Mesodermal cell (in vitro differentiated cells): Measurements from ENCODE around the gene ATP11A.
"Not testable (repeated sequence)": the region's sequence is repeated elsewhere in the genome, so short reads cannot be mapped to it uniquely, and the experiment has no call there.

Experiments
- H3K27ac ChIP-seq: 2 replicates; pipeline ENCODE4 v1.7.0; 2013; ENCODE audit warnings: mild to moderate bottlenecking, low read depth, low read length, moderate library complexity; ENCODE audit not compliant: severe bottlenecking
- H3K36me3 ChIP-seq: 2 replicates; pipeline ENCODE4 v1.7.1; 2013; ENCODE audit warnings: mild to moderate bottlenecking, low read length, moderate library complexity; ENCODE audit not compliant: control insufficient read depth, insufficient read depth
- H3K4me1 ChIP-seq: one replicate; pipeline ENCODE4 v1.7.1; 2013; ENCODE audit warnings: mild to moderate bottlenecking, low read length; ENCODE audit not compliant: insufficient read depth, control insufficient read depth, poor library complexity, severe bottlenecking
- H3K4me3 ChIP-seq: 2 replicates; pipeline ENCODE4 v1.7.0; 2013; ENCODE audit warnings: low read length, control low read depth, mild to moderate bottlenecking; ENCODE audit not compliant: insufficient read depth, poor library complexity, severe bottlenecking; ENCODE audit errors: extremely low read depth
- H3K9me3 ChIP-seq: 2 replicates; pipeline ENCODE4 v1.7.1; 2013; ENCODE audit warnings: mild to moderate bottlenecking, low read length, moderate library complexity; ENCODE audit not compliant: control insufficient read depth
- WGBS, 2 experiments: methylation state at CpG; one replicate each; pipeline ENCODE4 v1.1.5; 2013; ENCODE audit warnings: missing lambda C conversion rate in 2 of 2; ENCODE audit not compliant: insufficient coverage in 2 of 2; 5-methylcytosine and 5-hydroxymethylcytosine counted together

ATP11A gene

DNA sequence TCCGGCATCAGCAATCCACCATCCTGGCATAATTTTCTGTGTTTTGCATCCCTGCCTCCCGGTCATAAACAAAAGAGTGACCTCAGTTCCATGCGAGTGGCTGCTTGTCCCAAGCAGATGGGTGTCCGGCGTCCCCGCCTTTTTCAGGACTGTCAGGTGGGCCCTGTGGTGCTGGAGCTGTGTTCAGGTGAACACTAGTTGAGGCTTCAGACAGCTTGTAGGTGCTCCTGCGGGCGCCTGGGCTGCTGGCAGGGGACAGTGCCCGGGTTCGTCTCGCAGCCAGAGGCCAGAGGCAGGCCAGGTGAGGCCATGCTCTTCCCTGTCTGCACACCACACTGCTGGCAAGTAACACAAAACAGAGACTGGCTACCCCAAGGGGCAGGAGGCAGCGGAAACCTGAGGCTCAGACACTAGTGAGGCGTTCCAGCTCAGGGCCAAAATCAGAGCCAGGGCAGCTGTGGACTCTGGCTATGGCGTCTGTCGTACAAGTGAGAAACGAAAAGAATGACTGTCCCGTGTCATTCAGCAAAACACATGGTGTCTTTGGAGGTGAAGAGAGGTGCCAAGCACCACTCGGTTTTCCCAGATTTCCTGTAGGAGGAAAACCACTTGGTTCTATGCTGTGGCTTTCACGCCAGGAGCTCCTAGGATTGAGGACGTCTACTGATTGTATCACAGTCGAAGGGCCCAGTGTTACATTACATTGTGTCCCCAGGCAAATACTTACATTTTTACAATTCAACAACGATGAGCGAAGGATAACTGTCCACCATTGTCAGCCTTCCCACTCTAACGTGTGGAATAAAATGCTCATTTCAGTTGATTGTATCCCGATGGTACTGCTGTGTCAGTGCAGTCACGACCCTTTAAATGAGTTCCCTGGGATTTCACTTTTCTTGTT, 104.0 kb downstream of the ATP11A start:
- Histone ChIP-seq H3K27ac (no peak overlapping the region), H3K4me3 (no peak overlapping the region), H3K9me3 (no peaks in the 10 kb centered on the region), H3K36me3 (peaks cover 62% of the 10 kb centered on the region), H3K4me1 (peaks cover 7% of the 10 kb centered on the region)
- WGBS, 2 experiments: 98% methylated on average over 23 of the region's 26 CpGs

DNA sequence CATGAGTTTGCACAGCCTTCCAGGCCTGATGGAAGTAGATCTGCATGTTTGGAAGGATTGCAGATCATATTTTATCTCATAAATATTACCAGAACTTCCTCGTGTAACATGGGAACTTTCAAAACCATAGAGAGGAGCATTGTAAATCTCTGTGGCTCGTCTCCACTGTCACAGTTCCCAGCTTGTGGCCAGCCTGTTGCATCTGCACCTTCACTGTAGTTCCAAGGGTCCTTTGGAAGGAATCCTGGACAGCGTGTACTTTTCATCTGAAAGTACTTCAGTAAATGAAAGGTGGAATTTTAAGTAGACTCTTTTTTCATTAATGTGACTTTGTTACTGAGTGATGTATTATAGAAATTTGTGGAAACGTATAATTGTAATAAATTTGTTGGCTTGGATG, 105.4 kb downstream of the ATP11A start:
- Histone ChIP-seq H3K36me3 (peaks cover 49% of the 10 kb centered on the region), H3K27ac (no peak overlapping the region), H3K9me3 (no peaks in the 10 kb centered on the region), H3K4me3 (no peak overlapping the region), H3K4me1 (peaks cover 7% of the 10 kb centered on the region)
- 96 to 98% methylated on average over 4 of the region's 4 CpGs for WGBS, 2 experiments

DNA sequence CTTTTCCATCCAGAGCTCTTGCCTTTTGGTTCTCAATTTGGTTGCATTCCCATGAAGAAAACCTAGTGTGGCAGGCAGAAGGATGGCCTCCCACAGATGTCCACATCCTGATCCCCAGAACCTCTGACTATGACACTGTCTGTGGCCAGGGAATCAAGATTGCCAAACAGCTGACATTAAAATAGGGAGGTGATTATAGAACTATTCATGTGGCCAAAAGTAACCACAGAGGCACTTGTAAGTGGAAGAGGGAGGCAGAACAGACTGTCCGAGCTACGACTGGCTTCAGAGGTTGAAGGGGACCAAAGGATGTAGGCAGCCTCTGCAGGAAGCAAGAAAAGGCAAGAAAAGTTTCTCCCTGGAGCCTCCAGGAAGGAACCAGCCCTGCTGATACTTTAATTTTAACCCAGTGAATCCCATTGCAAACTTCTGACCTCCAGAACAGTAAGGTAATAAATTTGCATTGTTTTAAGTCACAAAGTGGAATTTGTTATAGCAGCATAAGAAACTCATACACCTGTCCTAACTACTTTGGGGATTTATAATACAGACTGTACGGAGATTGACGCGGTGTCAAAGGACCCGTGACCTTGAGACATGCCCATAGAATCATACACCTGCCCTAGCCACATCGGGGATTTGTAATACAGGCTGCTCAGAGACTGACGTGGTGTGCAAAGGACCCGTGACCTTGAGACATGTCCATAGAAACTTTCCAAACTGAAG, 106.5 kb downstream of the ATP11A start:
- peaks cover 7% of the 10 kb centered on the region for H3K4me1 ChIP-seq
- no peak overlapping the region for H3K27ac ChIP-seq
- no peak overlapping the region for H3K4me3 ChIP-seq
- no peaks in the 10 kb centered on the region for H3K9me3 ChIP-seq
- WGBS, 2 experiments: 96 to 98% methylated on average over 7 to 9 of the region's 9 CpGs
- H3K36me3 ChIP-seq: peaks cover 42% of the 10 kb centered on the region

DNA sequence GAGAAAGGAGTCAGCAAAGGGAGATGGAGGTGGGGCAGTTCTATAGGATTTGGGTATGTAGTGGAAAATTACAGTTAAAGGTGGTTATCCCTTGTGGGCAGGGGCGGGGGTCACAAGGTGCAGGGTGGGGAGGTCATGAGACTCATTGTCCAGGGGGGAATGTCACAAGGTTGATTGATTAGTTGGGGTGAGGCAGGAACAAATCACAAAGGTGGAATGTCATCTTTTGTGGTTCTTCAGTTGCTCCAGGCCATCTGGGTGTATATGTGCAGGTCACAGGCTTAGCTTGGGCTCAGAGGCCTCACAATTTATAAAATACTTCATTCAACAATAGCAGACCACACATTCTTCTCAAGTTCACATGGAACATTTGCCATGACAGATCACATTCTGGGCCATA, 109.6 kb downstream of the ATP11A start:
- Histone ChIP-seq H3K27ac (no peak overlapping the region), H3K4me1 (peaks cover 5% of the 10 kb centered on the region), H3K4me3 (no peak overlapping the region), H3K9me3 (no peaks in the 10 kb centered on the region), H3K36me3 (peaks cover 21% of the 10 kb centered on the region)
- WGBS, 2 experiments: 100% methylated on average over 1 of the region's 1 CpG

DNA sequence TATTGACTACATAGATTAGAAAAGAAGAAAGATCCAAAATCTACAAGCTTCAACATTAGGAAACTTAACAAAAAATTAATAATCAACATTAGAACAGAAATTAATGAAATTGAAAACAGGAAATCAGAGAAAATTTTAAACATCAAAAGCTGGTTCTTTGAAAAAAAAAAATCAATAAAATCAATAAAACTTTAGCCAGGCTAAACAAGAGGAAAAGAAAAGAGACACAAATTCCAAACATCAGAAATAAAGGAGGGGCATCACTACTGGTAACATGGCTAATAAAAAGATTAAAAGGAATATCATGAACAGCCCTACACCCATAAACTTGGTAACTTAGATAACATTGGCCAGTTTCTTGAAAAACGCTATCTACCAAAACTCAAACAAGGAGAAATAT, 110.2 kb downstream of the ATP11A start:
- Histone ChIP-seq H3K9me3 (no peaks in the 10 kb centered on the region), H3K36me3 (peaks cover 21% of the 10 kb centered on the region), H3K4me3 (no peak overlapping the region), H3K27ac (no peak overlapping the region), H3K4me1 (peaks cover 9% of the 10 kb centered on the region)
- WGBS, 2 experiments: 100% methylated on average over 1 of the region's 1 CpG; no CpG with 5 or more reads in 1 of the 2 experiments

DNA sequence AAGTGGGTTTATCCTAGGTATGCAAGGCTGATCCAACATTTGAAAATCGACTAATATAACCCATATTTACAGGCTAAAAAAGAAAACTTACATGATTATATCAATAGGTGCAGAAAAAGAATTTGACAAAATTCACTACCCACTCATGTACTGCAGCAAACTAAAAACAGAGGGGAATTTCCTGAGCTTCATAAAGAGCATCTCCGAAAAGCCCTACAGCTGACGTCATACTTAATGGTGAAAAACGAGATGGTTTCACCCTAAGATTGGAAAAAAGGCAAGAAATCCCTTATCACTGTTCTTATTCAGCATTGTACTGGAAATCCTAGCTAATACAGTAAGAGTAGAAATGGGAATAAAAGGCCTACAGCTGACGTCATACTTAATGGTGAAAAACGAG, 111.0 kb downstream of the ATP11A start:
- not testable (repeated sequence) for H3K27ac ChIP-seq, H3K4me1 ChIP-seq, H3K9me3 ChIP-seq, H3K4me3 ChIP-seq
- WGBS, 2 experiments: 100% methylated on average over 2 of the region's 6 CpGs; no CpG with 5 or more reads in 1 of the 2 experiments
- H3K36me3 ChIP-seq: peaks cover 27% of the 10 kb centered on the region

DNA sequence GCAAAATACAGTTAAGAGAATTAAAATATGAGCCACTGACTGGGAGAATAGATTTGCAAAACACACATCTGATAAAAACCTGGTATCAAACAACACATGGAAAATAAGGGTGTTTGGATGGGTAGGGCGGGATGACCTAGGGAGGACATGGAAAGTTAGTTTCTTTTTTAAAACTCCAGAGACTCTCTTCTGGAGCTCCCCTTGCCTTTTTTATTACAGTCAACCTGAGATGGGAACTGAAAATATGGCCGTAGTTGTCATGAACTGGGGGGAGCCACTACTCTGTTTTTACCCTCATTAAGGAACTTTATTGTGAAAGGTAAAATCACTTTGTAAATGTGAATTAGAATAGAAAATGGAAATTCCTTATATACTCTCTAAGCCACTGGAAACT, 113.0 kb downstream of the ATP11A start:
- no CpG with 5 or more reads among the region's 2 CpGs for WGBS, 2 experiments
- no peak overlapping the region for H3K4me3 ChIP-seq
- H3K9me3 ChIP-seq: no peaks in the 10 kb centered on the region
- H3K27ac ChIP-seq: no peak overlapping the region
- H3K36me3 ChIP-seq: peaks cover 35% of the 10 kb centered on the region
- peaks cover 9% of the 10 kb centered on the region for H3K4me1 ChIP-seq

DNA sequence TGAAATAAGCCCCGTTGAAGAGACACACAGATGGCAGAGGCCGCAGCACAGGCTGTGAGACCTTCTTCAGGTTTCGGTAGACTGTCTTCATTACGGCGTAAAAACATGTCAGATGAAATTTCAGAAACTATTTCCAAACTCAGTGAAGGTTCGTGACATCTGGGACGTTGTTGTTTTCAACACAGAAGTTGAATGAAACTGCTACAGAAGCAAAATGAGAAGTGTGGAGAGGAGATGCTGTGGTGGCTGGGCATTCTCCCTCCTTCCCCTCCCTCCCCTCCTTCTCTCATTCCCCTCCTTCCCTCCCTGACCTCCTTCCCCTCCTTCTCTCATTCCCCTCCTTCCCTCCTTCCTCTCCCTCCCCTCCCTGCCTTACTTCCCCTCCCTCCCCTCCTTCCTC, 113.6 kb downstream of the ATP11A start:
- Histone ChIP-seq H3K9me3 (no peaks in the 10 kb centered on the region), H3K4me3 (no peak overlapping the region), H3K27ac (no peak overlapping the region), H3K36me3 (peaks cover 29% of the 10 kb centered on the region), H3K4me1 (peaks cover 9% of the 10 kb centered on the region)
- 92 to 93% methylated on average over 2 to 5 of the region's 7 CpGs for WGBS, 2 experiments

DNA sequence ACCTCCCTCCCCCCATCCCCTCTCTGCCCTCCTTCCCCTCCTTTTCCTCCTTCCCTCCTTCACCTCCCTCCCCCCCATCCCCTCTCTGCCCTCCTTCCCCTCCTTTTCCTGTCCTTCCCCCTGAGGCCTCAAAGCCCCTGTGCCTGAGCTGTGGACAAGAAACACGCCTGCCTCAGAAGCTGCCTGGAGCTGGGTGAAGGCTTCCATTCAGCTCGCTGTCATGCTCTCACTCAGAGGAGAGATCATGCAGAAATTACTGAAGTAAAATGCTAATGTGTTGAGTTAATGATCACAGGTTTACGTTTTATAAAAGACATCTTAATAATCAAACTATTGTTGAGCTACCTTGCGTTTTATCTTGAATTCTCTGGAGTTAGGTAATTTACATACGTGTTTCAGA, 114.5 kb downstream of the ATP11A start:
- no peak overlapping the region for H3K4me3 ChIP-seq
- no peaks in the 10 kb centered on the region for H3K9me3 ChIP-seq
- peak overlapping the region; percentile 36 for H3K27ac ChIP-seq
- peaks cover 9% of the 10 kb centered on the region for H3K4me1 ChIP-seq
- peaks cover 34% of the 10 kb centered on the region for H3K36me3 ChIP-seq
- no CpG with 5 or more reads among the region's 5 CpGs for WGBS, 2 experiments

DNA sequence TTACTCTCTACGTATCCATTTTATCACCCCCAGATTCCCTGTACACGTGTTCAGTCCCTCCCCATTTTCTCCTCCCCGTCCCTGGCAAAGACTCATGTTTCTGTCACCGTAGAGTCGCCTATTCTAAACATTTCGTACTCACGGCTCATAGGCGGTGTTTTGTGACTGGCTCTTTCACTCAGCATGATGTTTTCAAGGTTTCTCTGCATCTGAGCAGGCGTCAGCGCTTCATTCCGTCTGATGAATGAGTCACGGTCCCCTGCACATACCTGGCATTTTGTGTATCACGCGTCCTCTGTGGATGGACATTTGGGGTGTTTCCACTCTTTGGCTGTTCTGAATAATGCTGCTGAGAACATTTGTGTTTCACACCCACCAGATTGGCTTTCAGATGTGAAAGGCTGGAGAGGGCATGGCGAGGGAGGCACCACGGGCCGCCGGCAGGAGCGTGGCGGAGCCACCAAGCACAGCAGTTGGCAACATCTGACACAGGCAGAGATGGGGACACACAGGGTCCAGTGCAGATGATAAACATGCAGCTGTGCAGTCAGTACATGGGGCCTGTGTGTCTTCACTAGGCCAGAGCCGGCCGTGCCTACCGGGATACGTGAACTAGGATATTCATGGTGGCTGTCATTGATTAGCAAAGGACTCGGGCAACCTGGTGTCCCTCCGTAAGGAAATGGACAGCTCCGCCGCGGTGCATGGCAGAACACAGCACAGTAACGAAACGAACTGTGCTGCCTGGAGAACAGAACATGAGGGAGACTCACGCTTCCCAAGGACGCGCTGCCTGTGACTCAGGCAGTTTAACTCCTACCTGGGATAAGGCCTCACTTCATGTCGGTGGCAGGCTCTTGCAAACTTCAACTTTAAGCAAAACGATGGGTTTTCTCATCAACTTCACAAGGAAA, 117.2 kb downstream of the ATP11A start:
- no peaks in the 10 kb centered on the region for H3K9me3 ChIP-seq
- 94 to 97% methylated on average over 35 to 36 of the region's 36 CpGs for WGBS, 2 experiments
- H3K4me3 ChIP-seq: no peak overlapping the region
- no peak overlapping the region for H3K27ac ChIP-seq
- H3K36me3 ChIP-seq: peaks cover 55% of the 10 kb centered on the region
- H3K4me1 ChIP-seq: peaks cover 9% of the 10 kb centered on the region
